Naive thymus-derived CD4-positive, alpha-beta T cell (primary cell): Measurements from ENCODE around the gene FAM111A. TPM values are rescaled to one million over a fixed set of nuclear protein-coding genes. Genes with fewer than 3 reads are reported as not detected.
A peak's percentile ranks its signal among the peaks of the same experiment; 100 is the strongest.

Experiments used
- ATAC-seq: fragments of 150-1000 bp; cut with Tn5 transposase; 2 replicates; pipeline ENCODE4 v1.10.0; 2021; ENCODE audit warnings: mild to moderate bottlenecking, moderate library complexity
- CTCF ChIA-PET: fragments of 350-600 bp; sonication (Branson Sonifier 250); formaldehyde crosslinking; loops from one replicate; lab custom pipeline; 2021; ENCODE audit warnings: antibody characterized with exemption; lab: Charles Lee
- POLR2A ChIA-PET: fragments of 350-600 bp; sonication (Branson Sonifier 250); formaldehyde crosslinking; loops from one replicate; lab custom pipeline; 2021; ENCODE audit warnings: antibody characterized with exemption, inconsistent platforms; lab: Charles Lee
- DNase-seq, 9 donors: peaks; one replicate each; pipeline versions ENCODE4 v3.0.0 to v3.0.0-alpha.2; 2020 to 2022; ENCODE audit warnings: mixed read lengths in 1 of 9
- H3K27ac ChIP-seq: one replicate; pipeline ENCODE4 v1.7.0; 2013; ENCODE audit warnings: mild to moderate bottlenecking, low read depth, low read length, moderate library complexity
- H3K27me3 ChIP-seq, 2 donors: one replicate each; pipeline ENCODE4 v1.7.0; 2013; ENCODE audit warnings: low read length in 2 of 2, mild to moderate bottlenecking in 2 of 2, moderate library complexity in 2 of 2; ENCODE audit not compliant: control insufficient read depth in 2 of 2, insufficient read depth in 2 of 2
- H3K36me3 ChIP-seq, 3 experiments: 1 replicate in 2 of 3; 2 replicates in 1 of 3; pipeline ENCODE4 v1.7.0; 2013; ENCODE audit warnings: low read length in 3 of 3, mild to moderate bottlenecking in 3 of 3, moderate library complexity in 1 of 3; ENCODE audit not compliant: insufficient read depth in 3 of 3, control insufficient read depth in 2 of 3
- H3K4me1 ChIP-seq, 2 donors: one replicate each; pipeline ENCODE4 v1.7.0; 2013; ENCODE audit warnings: low read length in 2 of 2, mild to moderate bottlenecking in 2 of 2, moderate library complexity in 1 of 2; ENCODE audit not compliant: control insufficient read depth in 2 of 2, insufficient read depth in 2 of 2
- H3K4me3 ChIP-seq: 2 replicates; pipeline ENCODE4 v1.7.0; 2013; ENCODE audit warnings: mild to moderate bottlenecking, low read length
- H3K9me3 ChIP-seq, 3 experiments: 1 replicate in 2 of 3; 2 replicates in 1 of 3; pipeline ENCODE4 v1.7.0; 2013; ENCODE audit warnings: low read length in 3 of 3; ENCODE audit not compliant: control insufficient read depth in 2 of 3
- H3K27ac Mint-ChIP-seq, 9 donors: one replicate each; pipeline ENCODE4 v1.8.0; 2020 to 2022; ENCODE audit warnings: mixed read lengths in 9 of 9, mild to moderate bottlenecking in 8 of 9, moderate library complexity in 5 of 9, inconsistent platforms in 2 of 9
- H3K27me3 Mint-ChIP-seq, 5 donors: one replicate each; pipeline ENCODE4 v1.8.0; 2021 to 2022; ENCODE audit warnings: mixed read lengths in 5 of 5, mild to moderate bottlenecking in 1 of 5
- H3K36me3 Mint-ChIP-seq, 5 donors: one replicate each; pipeline ENCODE4 v1.8.0; 2020 to 2022; ENCODE audit warnings: mixed read lengths in 5 of 5, mild to moderate bottlenecking in 3 of 5, inconsistent platforms in 1 of 5
- H3K4me1 Mint-ChIP-seq, 7 donors: one replicate each; pipeline ENCODE4 v1.8.0; 2020 to 2022; ENCODE audit warnings: mixed read lengths in 7 of 7, mild to moderate bottlenecking in 3 of 7, inconsistent platforms in 1 of 7
- H3K4me3 Mint-ChIP-seq, 10 donors: one replicate each; pipeline ENCODE4 v1.8.0; 2020 to 2022; ENCODE audit warnings: mild to moderate bottlenecking in 10 of 10, mixed read lengths in 10 of 10, moderate library complexity in 6 of 10, inconsistent platforms in 2 of 10
- H3K9me3 Mint-ChIP-seq, 11 donors: one replicate each; pipeline ENCODE4 v1.8.0; 2020 to 2022; ENCODE audit warnings: mixed read lengths in 11 of 11, mild to moderate bottlenecking in 4 of 11, inconsistent platforms in 1 of 11, moderate library complexity in 1 of 11
- intact Hi-C, 2 donors: fragments of 100-400 bp; cut with micrococcal nuclease; formaldehyde crosslinking; loops; one replicate each; pipeline ENCODE4 v1.15.1; 2023
- polyA plus RNA-seq, 2 donors: library from polyadenylated mRNA; unstranded; fragments of 300-500 nt; fragmentation: Illumina TruSeq; gene quantifications; one replicate each; pipeline ENCODE4 v1.2.3, GENCODE V29; 2021
- total RNA-seq, 6 experiments: library from RNA in 5 of 6; stranded (reverse) in 5 of 6; gene quantifications; 1 replicate in 5 of 6; 2 replicates in 1 of 6; pipeline ENCODE4 v1.2.3 and lab custom pipeline; 2021 to 2026

Gene FAM111A
- total and polyA plus RNA-seq, 7 experiments from 2014 or later: 23.0 to 138 (median 77.9) TPM

- Mint-ChIP-seq H3K4me1 (no peaks in the 10 kb centered on the region), H3K9me3 (no peaks in the 10 kb centered on the region), H3K27ac (no peak overlapping the region), H3K4me3 (no peak overlapping the region), H3K36me3 (peaks cover 0 to 7% (median 0%) of the 10 kb centered on the region in 5 donors), H3K27me3 (peaks cover 0 to 12% (median 0%) of the 10 kb centered on the region in 5 donors)
- Histone ChIP-seq H3K4me1 (no peaks in the 10 kb centered on the region), H3K27me3 (no peaks in the 10 kb centered on the region), H3K9me3 (no peaks in the 10 kb centered on the region), H3K4me3 (no peak overlapping the region), H3K36me3 (no peaks in the 10 kb centered on the region), H3K27ac (no peak overlapping the region)
- DNase-seq (no peak), ATAC-seq (no peak)
- CTCF ChIA-PET: interaction anchor here (1.0 to 3.3 kb wide), 7 partner anchors 10 to 33 kb away, joined by 3 to 59 read pairs (median 5); partner anchors contain the start of gene DTX4
- POLR2A ChIA-PET: interaction anchor here (0.6 kb wide), 1 partner anchor 618 kb away, joined by 3 read pairs; no protein-coding TSS in a partner anchor
- intact Hi-C loops: no loop called here
Measured at GRCh38 chr11:59185386-59185945, 42.8 kb downstream of the FAM111A start.

GRCh38 chr11:59186130-59186594 lies 43.5 kb downstream of the FAM111A start:
- Mint-ChIP-seq H3K4me1 (no peaks in the 10 kb centered on the region), H3K27ac (no peak overlapping the region), H3K4me3 (no peak overlapping the region), H3K36me3 (peaks cover 0 to 9% (median 0%) of the 10 kb centered on the region in 5 donors), H3K9me3 (no peaks in the 10 kb centered on the region), H3K27me3 (peaks cover 0 to 12% (median 0%) of the 10 kb centered on the region in 5 donors)
- no peaks in the 10 kb centered on the region for H3K4me1 ChIP-seq
- H3K9me3 ChIP-seq: no peaks in the 10 kb centered on the region
- ChIA-PET CTCF (interaction anchor here (1.0 to 3.3 kb wide), 8 partner anchors 11 to 38 kb away, joined by 3 to 59 read pairs (median 4); partner anchors contain the start of gene DTX4), POLR2A (interaction anchor here (0.6 kb wide), 1 partner anchor 618 kb away, joined by 3 read pairs; no protein-coding TSS in a partner anchor)
- H3K4me3 ChIP-seq: no peak overlapping the region
- H3K27me3 ChIP-seq: no peaks in the 10 kb centered on the region
- peak; percentile 18 to 58 (median 46) for DNase-seq
- no peaks in the 10 kb centered on the region for H3K36me3 ChIP-seq
- intact Hi-C loops: loop anchor here (1.0 kb wide), 1 partner anchor 15 kb away; no protein-coding TSS in a partner anchor
- H3K27ac ChIP-seq: no peak overlapping the region
- ATAC-seq: peak; percentile 77

GRCh38 chr11:59187035-59187434 lies 44.4 kb downstream of the FAM111A start:
- Mint-ChIP-seq H3K27me3 (peaks cover 0 to 12% (median 0%) of the 10 kb centered on the region in 5 donors), H3K27ac (peak overlapping the region in 1 of 9 donors; percentile 5), H3K4me1 (no peaks in the 10 kb centered on the region), H3K4me3 (no peak overlapping the region), H3K9me3 (no peaks in the 10 kb centered on the region), H3K36me3 (peaks cover 0 to 12% (median 0%) of the 10 kb centered on the region in 5 donors)
- ChIA-PET POLR2A (no interaction called here), CTCF (interaction anchor here (1.2 to 3.3 kb wide), 4 partner anchors 11 to 16 kb away, joined by 6 to 59 read pairs (median 11); partner anchors contain the start of gene DTX4)
- H3K4me1 ChIP-seq: no peaks in the 10 kb centered on the region
- no peak overlapping the region for H3K4me3 ChIP-seq
- no peak overlapping the region for H3K27ac ChIP-seq
- H3K36me3 ChIP-seq: no peaks in the 10 kb centered on the region
- no peak for ATAC-seq
- H3K9me3 ChIP-seq: no peaks in the 10 kb centered on the region
- intact Hi-C loops: no loop called here
- no peak for DNase-seq
- H3K27me3 ChIP-seq: no peaks in the 10 kb centered on the region

GRCh38 chr11:59187587-59187986 lies 44.9 kb downstream of the FAM111A start:
- Histone ChIP-seq H3K27me3 (no peaks in the 10 kb centered on the region), H3K27ac (no peak overlapping the region), H3K36me3 (no peaks in the 10 kb centered on the region), H3K9me3 (no peaks in the 10 kb centered on the region), H3K4me1 (no peaks in the 10 kb centered on the region), H3K4me3 (no peak overlapping the region)
- Mint-ChIP-seq H3K36me3 (peaks cover 0 to 16% (median 0%) of the 10 kb centered on the region in 5 donors), H3K27ac (peak overlapping the region in 1 of 9 donors; percentile 9), H3K4me1 (no peaks in the 10 kb centered on the region), H3K27me3 (peaks cover 0 to 15% (median 0%) of the 10 kb centered on the region in 5 donors), H3K4me3 (no peak overlapping the region), H3K9me3 (no peaks in the 10 kb centered on the region)
- ATAC-seq (no peak), DNase-seq (no peak)
- ChIA-PET POLR2A (no interaction called here), CTCF (interaction anchor here (1.2 to 3.3 kb wide), 3 partner anchors 12 to 16 kb away, joined by 6 to 59 read pairs (median 16); partner anchors contain the start of gene DTX4)
- intact Hi-C loops: no loop called here

GRCh38 chr11:59188954-59189353 lies 46.3 kb downstream of the FAM111A start:
- no peak overlapping the region for H3K4me3 ChIP-seq
- ChIA-PET POLR2A (no interaction called here), CTCF (no interaction called here)
- H3K27ac Mint-ChIP-seq: no peak overlapping the region
- no peak overlapping the region for H3K27ac ChIP-seq
- H3K9me3 ChIP-seq: no peaks in the 10 kb centered on the region
- intact Hi-C loops: no loop called here
- no peaks in the 10 kb centered on the region for H3K36me3 ChIP-seq
- DNase-seq: no peak
- no peaks in the 10 kb centered on the region for H3K9me3 Mint-ChIP-seq
- H3K27me3 Mint-ChIP-seq: peaks cover 0 to 15% (median 0%) of the 10 kb centered on the region in 5 donors
- H3K4me1 ChIP-seq: no peaks in the 10 kb centered on the region
- H3K27me3 ChIP-seq: no peaks in the 10 kb centered on the region
- H3K36me3 Mint-ChIP-seq: peaks cover 0 to 18% (median 0%) of the 10 kb centered on the region in 5 donors
- no peak overlapping the region for H3K4me3 Mint-ChIP-seq
- ATAC-seq: no peak
- H3K4me1 Mint-ChIP-seq: no peaks in the 10 kb centered on the region

GRCh38 chr11:59189986-59190385 lies 47.3 kb downstream of the FAM111A start:
- Mint-ChIP-seq H3K36me3 (peaks cover 0 to 24% (median 0%) of the 10 kb centered on the region in 5 donors), H3K4me1 (no peaks in the 10 kb centered on the region), H3K4me3 (no peak overlapping the region), H3K27ac (no peak overlapping the region), H3K27me3 (peaks cover 0 to 15% (median 0%) of the 10 kb centered on the region in 5 donors), H3K9me3 (no peaks in the 10 kb centered on the region)
- intact Hi-C loops: no loop called here
- Histone ChIP-seq H3K4me1 (no peaks in the 10 kb centered on the region), H3K4me3 (no peak overlapping the region), H3K27ac (no peak overlapping the region), H3K9me3 (no peaks in the 10 kb centered on the region), H3K27me3 (no peaks in the 10 kb centered on the region), H3K36me3 (no peaks in the 10 kb centered on the region)
- DNase-seq (no peak), ATAC-seq (no peak)
- ChIA-PET CTCF (interaction anchor here (0.7 kb wide), 1 partner anchor 13 kb away, joined by 3 read pairs; no protein-coding TSS in a partner anchor), POLR2A (no interaction called here)
